Hepatocyte (in vitro differentiated cells): Measurements from ENCODE around the gene PRSS22. TPM values are rescaled to one million over a fixed set of nuclear protein-coding genes. Genes with fewer than 3 reads are reported as not detected.
A peak's percentile ranks its signal among the peaks of the same experiment; 100 is the strongest.

Experiments used
- DNase-seq: peaks from one replicate; pipeline ENCODE4 v3.0.0-alpha.2; 2016; ENCODE audit warnings: low spot score
- H2AFZ ChIP-seq: fragments of 200-600 bp; sonication (generic); 2 replicates; pipeline ENCODE4 v1.6.0; 2016; ENCODE audit warnings: antibody characterized with exemption, mild to moderate bottlenecking
- H3K27ac ChIP-seq: fragments of 200-600 bp; sonication (generic); 2 replicates; pipeline ENCODE4 v1.5.1; 2016; ENCODE audit warnings: mild to moderate bottlenecking
- H3K27me3 ChIP-seq: fragments of 200-600 bp; sonication (generic); 2 replicates; pipeline ENCODE4 v1.6.1; 2016
- H3K36me3 ChIP-seq: fragments of 200-600 bp; sonication (generic); replicated peaks from 2 replicates; pipeline ENCODE4 v1.5.1; 2016; ENCODE audit warnings: low read depth; ENCODE audit not compliant: insufficient read depth
- H3K4me1 ChIP-seq: fragments of 200-600 bp; sonication (generic); 2 replicates; pipeline ENCODE4 v1.5.1; 2016; ENCODE audit warnings: mild to moderate bottlenecking, moderate library complexity; ENCODE audit not compliant: insufficient read depth
- H3K4me2 ChIP-seq: fragments of 200-600 bp; sonication (generic); 2 replicates; pipeline ENCODE4 v1.6.0; 2016
- H3K4me3 ChIP-seq: fragments of 200-600 bp; sonication (generic); 2 replicates; pipeline ENCODE4 v1.5.1; 2016; ENCODE audit warnings: mild to moderate bottlenecking
- H3K79me2 ChIP-seq: fragments of 200-600 bp; sonication (generic); 2 replicates; pipeline ENCODE4 v1.6.0; 2017; ENCODE audit warnings: mild to moderate bottlenecking
- H3K9me2 ChIP-seq: fragments of 200-600 bp; sonication (generic); replicated peaks from 2 replicates; pipeline ENCODE4 v1.6.0; 2017; ENCODE audit warnings: mild to moderate bottlenecking; ENCODE audit not compliant: insufficient read depth
- H3K9me3 ChIP-seq: fragments of 200-600 bp; sonication (generic); 2 replicates; pipeline ENCODE4 v1.5.1; 2016; ENCODE audit warnings: low read depth, mild to moderate bottlenecking
- H4K20me1 ChIP-seq: fragments of 200-600 bp; sonication (generic); 2 replicates; pipeline ENCODE4 v1.6.0; 2016; ENCODE audit warnings: mild to moderate bottlenecking; ENCODE audit not compliant: insufficient read depth, poor library complexity, severe bottlenecking
- EZH2 ChIP-seq: fragments of 200-600 bp; sonication (generic); IDR thresholded peaks from 2 replicates; pipeline ENCODE4 v1.6.1; 2016; ENCODE audit warnings: antibody characterized with exemption, mild to moderate bottlenecking, borderline replicate concordance
- EZH2phosphoT487 ChIP-seq: fragments of 200-600 bp; sonication (generic); IDR thresholded peaks from one replicate; pipeline ENCODE4 v1.6.1; 2018; ENCODE audit warnings: antibody characterized with exemption, mild to moderate bottlenecking, low read depth, moderate library complexity; ENCODE audit not compliant: unreplicated experiment, severe bottlenecking
- WGBS: methylation state at CpG from one replicate; pipeline ENCODE4 v1.1.6; 2016; ENCODE audit warnings: low lambda C conversion rate; ENCODE audit errors: missing lambda C conversion rate; 5-methylcytosine and 5-hydroxymethylcytosine counted together
- polyA plus RNA-seq: library from polyadenylated mRNA; unstranded; fragments of >200 nt; fragmentation: Nextera tagmentation; extraction: Ambion mirVana; gene quantifications from 2 replicates; pipeline ENCODE4 v1.2.1, GENCODE V29; 2016
- total RNA-seq: library from RNA; depleted of rRNA; stranded (reverse); fragments of >200 nt; gene quantifications from 2 replicates; pipeline ENCODE4 v1.2.3, GENCODE V29; 2014
- TF ChIP-seq, protein P1 (sequence below): fragments of 200-600 bp; sonication (generic); IDR thresholded peaks from 2 replicates; pipeline ENCODE4 v1.5.1; 2016; ENCODE audit warnings: antibody characterized with exemption, mild to moderate bottlenecking; ENCODE audit not compliant: poor library complexity

The PRSS22 gene
- total and polyA plus RNA-seq, 2 experiments from 2014 or later, result 60.2 to 66.3 TPM

DNA sequence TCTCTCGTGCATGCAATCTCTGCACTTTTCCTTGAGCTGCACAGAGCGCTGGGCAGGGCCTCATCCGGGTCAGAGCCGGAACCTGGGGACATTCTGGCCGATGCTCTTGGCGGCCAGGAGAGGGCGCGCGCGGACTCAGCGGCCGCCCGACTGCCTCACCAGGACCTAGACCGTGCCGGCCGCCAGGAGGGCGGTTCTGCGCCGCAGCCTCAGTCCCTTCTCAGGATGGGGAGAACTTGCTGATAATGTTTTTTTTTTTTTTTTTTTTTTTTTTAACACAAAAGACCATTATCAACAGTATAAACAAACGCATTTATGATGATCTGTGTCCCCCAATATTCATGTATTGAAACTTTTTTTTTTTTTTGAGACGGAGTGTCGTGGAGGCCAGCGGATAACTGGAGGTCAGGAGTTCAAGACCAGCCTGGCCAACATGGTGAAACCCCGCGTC, 17.0 kb upstream of the PRSS22 start:
- H3K79me2 ChIP-seq, result no peaks in the 10 kb centered on the region
- H3K4me2 ChIP-seq, result peak overlapping the region; percentile 16
- WGBS, result 18% methylated on average over 25 of the region's 25 CpGs
- no peaks in the 10 kb centered on the region for H3K9me3 ChIP-seq
- DNase-seq, result peak; percentile 87
- no peaks in the 10 kb centered on the region for H3K27me3 ChIP-seq
- no peak overlapping the region for H3K4me3 ChIP-seq
- H3K9me2 ChIP-seq, result no peaks in the 10 kb centered on the region
- no peaks in the 10 kb centered on the region for H3K36me3 ChIP-seq
- no peak overlapping the region for H2AFZ ChIP-seq
- H3K4me1 ChIP-seq, result peaks cover 4% of the 10 kb centered on the region
- TF ChIP-seq, protein P1, sequence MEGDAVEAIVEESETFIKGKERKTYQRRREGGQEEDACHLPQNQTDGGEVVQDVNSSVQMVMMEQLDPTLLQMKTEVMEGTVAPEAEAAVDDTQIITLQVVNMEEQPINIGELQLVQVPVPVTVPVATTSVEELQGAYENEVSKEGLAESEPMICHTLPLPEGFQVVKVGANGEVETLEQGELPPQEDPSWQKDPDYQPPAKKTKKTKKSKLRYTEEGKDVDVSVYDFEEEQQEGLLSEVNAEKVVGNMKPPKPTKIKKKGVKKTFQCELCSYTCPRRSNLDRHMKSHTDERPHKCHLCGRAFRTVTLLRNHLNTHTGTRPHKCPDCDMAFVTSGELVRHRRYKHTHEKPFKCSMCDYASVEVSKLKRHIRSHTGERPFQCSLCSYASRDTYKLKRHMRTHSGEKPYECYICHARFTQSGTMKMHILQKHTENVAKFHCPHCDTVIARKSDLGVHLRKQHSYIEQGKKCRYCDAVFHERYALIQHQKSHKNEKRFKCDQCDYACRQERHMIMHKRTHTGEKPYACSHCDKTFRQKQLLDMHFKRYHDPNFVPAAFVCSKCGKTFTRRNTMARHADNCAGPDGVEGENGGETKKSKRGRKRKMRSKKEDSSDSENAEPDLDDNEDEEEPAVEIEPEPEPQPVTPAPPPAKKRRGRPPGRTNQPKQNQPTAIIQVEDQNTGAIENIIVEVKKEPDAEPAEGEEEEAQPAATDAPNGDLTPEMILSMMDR, result peak; percentile 93
- no peak for TF ChIP-seq EZH2phosphoT487
- no peak for TF ChIP-seq EZH2
- no peaks in the 10 kb centered on the region for H4K20me1 ChIP-seq
- no peak overlapping the region for H3K27ac ChIP-seq

DNA sequence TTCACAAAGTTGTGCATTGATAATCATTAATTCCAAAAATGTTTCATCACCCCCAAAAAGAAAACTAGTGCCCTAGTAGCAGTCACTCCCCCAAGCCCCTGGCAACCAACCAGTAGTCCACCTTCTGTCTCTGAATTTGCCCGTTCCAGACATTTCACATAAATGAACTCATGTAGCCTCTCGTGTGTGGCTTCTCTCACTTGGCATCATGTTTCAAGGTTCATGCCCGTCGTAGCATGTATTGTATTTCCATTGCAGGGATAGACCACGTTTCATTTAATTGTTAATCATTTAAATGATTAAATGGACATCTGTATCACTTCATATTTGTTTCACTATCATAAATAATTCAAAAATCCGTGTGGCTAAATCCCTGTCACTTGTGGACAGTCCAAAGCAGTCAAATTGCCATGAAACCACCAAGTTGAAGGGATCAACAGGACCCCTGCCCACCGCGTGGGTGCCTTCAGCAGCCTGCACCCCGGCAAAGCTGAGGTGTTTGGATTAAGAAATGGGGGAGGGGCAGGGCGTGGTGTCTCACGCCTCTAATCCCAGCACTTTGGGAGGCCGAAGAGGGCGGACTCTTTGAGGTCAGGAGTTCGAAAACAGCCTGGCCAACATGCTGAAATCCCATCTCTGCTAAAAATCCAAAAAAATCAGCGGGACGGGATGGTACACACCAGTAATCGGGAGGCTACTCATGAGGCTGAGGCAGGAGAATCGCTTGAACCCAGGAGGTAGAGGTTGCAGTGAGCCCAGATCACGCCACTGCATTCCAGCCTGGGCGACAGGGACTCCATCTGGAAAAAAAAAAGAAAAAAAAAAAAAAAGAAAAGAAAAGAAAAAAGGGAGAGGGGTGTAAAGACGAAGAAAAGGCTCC, 16.3 kb upstream of the PRSS22 start:
- no peaks in the 10 kb centered on the region for H3K36me3 ChIP-seq
- no peaks in the 10 kb centered on the region for H3K79me2 ChIP-seq
- H3K9me3 ChIP-seq, result no peaks in the 10 kb centered on the region
- no peak overlapping the region for H2AFZ ChIP-seq
- no peak overlapping the region for H3K27ac ChIP-seq
- H4K20me1 ChIP-seq, result no peaks in the 10 kb centered on the region
- H3K4me2 ChIP-seq, result peak overlapping the region; percentile 16
- 67% methylated on average over 20 of the region's 21 CpGs for WGBS
- DNase-seq, result no peak
- TF ChIP-seq, protein P1, result no peak
- no peak for TF ChIP-seq EZH2phosphoT487
- TF ChIP-seq EZH2, result no peak
- H3K27me3 ChIP-seq, result no peaks in the 10 kb centered on the region
- H3K9me2 ChIP-seq, result no peaks in the 10 kb centered on the region
- no peak overlapping the region for H3K4me3 ChIP-seq
- peaks cover 4% of the 10 kb centered on the region for H3K4me1 ChIP-seq

DNA sequence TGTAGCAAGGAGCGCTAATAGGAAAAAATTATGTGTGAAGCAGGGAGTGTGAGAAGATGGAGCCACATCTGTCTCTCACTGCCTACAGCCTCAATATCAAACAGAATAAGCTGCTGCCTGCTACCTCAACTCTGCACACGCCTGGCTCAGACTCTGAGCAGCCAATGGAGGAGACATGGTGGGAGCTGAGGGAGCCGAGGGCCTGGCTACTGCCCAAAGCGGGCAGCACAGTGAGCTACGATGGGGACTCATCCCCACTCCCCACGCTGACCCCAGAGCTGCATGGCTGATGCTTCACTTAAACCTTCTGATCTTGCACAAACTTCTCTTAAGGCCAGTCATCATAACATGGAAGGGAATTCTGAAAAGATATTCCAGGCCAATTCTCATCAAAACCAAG, 14.0 kb upstream of the PRSS22 start:
- Histone ChIP-seq H3K79me2 (no peaks in the 10 kb centered on the region), H2AFZ (no peak overlapping the region), H3K9me3 (no peaks in the 10 kb centered on the region), H3K36me3 (no peaks in the 10 kb centered on the region), H3K4me3 (no peak overlapping the region), H3K4me2 (no peak overlapping the region), H3K4me1 (peaks cover 10% of the 10 kb centered on the region), H3K27ac (no peak overlapping the region), H4K20me1 (no peaks in the 10 kb centered on the region), H3K9me2 (no peaks in the 10 kb centered on the region), H3K27me3 (no peaks in the 10 kb centered on the region)
- 88% methylated on average over 6 of the region's 6 CpGs for WGBS
- no peak for DNase-seq
- TF ChIP-seq EZH2phosphoT487 (no peak), EZH2 (no peak)
- TF ChIP-seq, protein P1, result no peak
